Umbilical cord (tissue), 2 donors: ENCODE data around the gene SPAG17. TPM values are rescaled to one million over a fixed set of nuclear protein-coding genes. Genes with fewer than 3 reads are reported as not detected.

Experiments
- DNase-seq: peaks from one replicate; pipeline ENCODE4 v3.0.0-alpha.2; 2015; ENCODE audit warnings: low spot score
- total RNA-seq: library from RNA; depleted of rRNA; stranded (reverse); fragments of >200 nt; gene quantifications from one replicate; pipeline ENCODE4 v1.2.3, GENCODE V29; 2014; ENCODE audit warnings: low replicate concordance; ENCODE audit not compliant: insufficient read depth

Gene SPAG17
- total RNA-seq, 1 donor from 2014 or later, result 4.1 TPM

- DNase-seq, result peak; percentile 67
Measured at GRCh38 chr1:118081387-118081786, 103.6 kb downstream of the SPAG17 start.

DNA sequence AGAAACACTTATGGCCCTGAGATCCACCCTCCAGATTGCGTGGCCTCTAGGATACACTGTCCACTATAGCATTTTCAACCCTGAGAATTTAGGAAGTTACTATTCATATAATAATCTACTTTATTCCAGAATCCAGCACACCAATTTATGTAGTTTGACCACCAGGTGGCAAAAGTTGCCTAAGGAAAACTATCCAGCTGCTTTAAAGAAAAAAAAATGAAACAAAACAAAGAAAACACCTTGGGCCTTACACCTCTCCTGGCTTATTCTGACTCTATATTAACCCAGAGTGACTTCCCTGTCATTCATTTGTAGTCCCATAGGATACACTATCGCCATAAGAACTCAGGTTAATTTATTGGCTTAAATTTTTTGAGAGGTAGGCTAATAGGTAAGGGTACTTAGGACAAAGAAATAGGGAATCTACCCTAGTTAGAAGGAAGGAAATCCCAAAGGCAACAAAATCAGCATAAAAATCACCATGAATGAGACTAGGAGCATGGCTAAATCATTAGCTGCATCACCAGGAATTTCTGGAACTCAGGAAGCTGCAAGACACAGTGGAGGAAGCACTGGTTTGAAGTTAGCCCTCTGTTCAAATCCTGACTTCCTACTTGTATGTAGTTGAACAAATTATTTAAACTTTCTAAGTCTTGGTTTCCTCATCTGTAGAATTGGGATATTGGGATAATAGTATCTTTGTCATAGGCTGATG, 107.5 kb downstream of the SPAG17 start:
- DNase-seq, result peak; percentile 43

- no peak for DNase-seq
Measured at GRCh38 chr1:118075116-118075515, 109.9 kb downstream of the SPAG17 start.

DNA sequence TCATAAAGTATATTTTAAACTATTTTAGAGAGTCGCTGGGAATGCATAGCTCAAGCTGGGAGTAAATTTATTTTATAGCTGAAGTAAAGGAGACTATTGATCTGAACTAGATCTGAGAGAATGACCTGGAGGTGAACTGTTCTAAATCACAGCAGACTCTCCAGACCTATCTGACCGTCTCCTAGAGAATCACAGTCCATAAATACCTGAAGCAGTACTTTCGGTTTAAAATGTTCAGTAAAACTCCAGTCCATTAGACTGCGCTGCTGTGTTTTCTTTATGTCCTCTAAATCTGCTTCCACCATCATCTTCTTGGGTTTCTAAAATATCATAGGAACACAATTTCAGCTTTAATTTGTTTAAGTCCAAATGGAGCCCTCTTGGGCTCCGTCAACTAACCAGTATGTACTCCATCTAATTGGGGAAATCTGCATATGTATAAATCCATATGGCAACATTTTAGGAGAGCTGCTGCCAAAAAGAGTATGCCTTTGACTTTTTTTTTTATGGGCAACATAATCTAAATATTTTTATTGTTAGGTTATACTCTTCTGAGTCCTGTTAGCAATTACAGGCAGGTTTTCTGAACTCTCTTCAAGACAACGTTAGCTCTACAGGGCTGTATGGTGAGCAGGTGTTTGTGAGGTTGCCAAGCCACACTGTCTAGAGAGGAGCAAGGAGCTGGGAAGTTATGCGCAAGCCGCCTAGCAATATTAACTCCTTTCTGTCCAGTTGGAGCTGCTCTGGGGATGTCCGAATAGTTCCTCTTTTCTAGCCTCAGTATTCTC, 111.2 kb downstream of the SPAG17 start:
- no peak for DNase-seq

DNA sequence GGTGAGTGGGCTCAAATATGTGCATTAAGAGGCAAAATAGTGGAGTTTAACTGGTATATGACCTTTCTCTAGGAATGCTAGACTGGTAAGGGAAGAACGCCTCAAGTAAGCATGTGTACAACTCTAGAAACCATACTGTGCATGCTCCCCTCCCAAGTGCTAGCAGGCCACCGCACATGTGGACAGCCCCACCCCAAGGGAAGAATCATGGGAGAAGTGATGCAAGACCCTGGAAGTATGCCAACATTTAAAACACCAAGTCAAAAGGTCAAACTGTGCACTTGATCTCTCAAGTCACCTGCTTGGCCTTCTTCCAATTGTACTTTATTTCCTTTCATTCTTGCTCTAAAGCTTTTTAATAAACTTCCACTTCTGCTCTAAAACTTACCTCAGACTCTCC, 135.0 kb downstream of the SPAG17 start:
- no peak for DNase-seq

- DNase-seq, result no peak
Measured at GRCh38 chr1:118047650-118048224, 137.3 kb downstream of the SPAG17 start.

DNA sequence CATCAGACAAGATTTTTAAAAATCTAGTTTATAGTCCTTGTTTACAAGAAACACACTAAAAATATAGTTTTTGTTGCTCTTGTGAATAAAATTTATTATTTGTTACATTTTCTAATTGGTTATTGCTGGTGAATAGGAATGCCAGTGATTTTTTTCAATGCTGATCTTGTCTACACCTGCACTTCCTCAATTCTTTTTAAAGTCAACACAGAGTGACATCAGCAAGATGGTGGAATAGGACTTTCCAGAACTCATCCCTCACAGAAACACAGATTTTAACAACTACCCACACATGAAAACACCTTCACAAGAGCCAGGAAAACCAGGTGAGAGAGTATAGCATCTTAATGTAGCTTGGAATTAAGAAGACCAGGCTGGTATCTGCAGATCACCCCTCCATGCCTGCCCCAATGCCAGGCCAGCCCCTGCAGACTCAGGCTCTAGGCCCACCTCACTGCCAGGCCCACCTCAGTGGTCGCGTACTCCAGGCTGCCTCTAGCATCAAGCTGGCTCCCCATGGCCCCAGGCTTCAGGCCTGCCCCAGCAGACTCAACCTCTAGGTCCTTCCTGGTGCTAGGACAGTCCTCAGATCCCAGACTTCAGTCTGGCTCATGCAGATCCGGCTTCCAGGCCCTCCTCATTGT, 137.9 kb downstream of the SPAG17 start:
- DNase-seq, result no peak

- no peak for DNase-seq
Measured at GRCh38 chr1:118043624-118044023, 141.4 kb downstream of the SPAG17 start.

DNA sequence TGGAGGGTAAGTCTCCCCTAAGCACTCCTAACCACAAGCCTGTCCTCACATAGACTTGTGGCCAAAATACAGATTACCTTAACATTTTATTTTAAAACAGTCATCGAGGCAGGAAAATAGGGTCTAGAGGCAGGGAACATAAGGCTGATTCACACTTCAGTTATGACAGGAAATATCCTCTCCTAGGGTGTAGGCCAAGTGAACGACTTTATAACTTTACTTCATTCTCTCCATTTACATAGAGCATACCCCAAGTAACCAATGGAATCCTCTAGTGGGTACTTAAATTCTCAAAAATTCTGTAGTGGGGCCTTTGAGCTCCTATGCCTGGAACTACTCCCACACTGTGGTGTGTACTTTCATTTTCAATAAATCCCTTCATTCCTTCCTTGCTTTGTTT, 142.5 kb downstream of the SPAG17 start:
- DNase-seq, result no peak

GRCh38 chr1:118039170-118039569, 145.9 kb downstream of the SPAG17 start:
- DNase-seq, result no peak

DNA sequence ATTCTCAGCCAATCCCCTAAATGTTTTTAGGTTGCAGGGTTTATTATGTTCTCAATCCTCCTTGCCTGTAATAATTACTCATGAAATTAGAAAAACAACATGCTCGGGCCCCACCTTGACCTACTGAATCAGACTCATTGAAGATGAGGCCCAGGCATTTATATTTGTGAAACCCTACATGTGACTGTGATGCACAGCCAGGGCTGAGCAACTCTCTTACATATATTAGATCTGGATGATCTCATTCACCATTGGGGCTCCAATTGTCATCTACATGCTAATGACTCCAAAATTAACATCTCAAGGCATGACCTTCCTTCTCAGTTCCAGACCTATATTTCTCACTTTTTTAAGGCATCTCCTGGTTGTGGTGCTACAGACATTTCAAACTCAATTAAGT, 152.1 kb downstream of the SPAG17 start:
- DNase-seq, result no peak

DNA sequence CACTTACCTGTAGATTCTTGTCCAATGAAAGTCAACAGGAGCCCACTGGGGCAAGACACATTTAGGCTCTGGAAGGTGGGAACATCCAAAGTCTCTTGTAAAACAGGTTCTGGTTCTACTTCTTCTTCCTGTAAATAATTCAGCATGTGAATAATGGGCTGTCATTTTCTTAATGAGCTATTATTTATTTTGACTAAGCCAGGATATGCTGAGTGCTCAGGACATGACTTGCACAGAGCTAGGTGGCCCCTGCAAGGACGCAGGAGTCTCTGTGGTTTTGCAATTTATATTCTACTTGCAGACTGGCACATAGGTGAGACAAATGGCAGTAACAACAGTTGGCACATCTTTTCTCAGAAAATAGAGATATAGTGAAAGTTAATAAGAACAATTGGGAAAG, 156.8 kb downstream of the SPAG17 start:
- DNase-seq, result no peak

GRCh38 chr1:118023199-118023598, 161.8 kb downstream of the SPAG17 start:
- DNase-seq, result no peak

- no peak for DNase-seq
Measured at GRCh38 chr1:118021668-118022067, 163.4 kb downstream of the SPAG17 start.

- DNase-seq, result no peak
Measured at GRCh38 chr1:118018060-118018459, 167.0 kb downstream of the SPAG17 start.

DNA sequence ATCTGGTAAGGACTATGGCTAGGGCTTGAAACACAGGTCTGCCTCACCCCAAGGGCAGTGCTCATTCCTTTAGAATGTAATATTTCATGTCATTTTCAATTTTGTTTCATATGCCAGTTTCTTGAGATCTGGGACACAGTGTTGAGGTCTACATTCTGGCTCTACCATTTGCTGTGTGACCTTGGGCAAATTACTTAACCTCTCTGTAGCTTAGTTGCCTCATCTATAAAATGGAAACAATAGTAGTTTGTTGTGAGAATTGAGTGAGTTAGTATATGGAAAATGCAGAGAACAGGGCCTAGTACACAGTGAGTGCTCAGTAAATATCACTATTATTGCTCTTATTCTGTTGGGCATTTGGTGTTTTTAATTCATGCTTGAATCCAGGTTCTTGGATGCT, 171.1 kb downstream of the SPAG17 start:
- DNase-seq, result no peak

- DNase-seq, result no peak
Measured at GRCh38 chr1:118013336-118013735, 171.7 kb downstream of the SPAG17 start.

DNA sequence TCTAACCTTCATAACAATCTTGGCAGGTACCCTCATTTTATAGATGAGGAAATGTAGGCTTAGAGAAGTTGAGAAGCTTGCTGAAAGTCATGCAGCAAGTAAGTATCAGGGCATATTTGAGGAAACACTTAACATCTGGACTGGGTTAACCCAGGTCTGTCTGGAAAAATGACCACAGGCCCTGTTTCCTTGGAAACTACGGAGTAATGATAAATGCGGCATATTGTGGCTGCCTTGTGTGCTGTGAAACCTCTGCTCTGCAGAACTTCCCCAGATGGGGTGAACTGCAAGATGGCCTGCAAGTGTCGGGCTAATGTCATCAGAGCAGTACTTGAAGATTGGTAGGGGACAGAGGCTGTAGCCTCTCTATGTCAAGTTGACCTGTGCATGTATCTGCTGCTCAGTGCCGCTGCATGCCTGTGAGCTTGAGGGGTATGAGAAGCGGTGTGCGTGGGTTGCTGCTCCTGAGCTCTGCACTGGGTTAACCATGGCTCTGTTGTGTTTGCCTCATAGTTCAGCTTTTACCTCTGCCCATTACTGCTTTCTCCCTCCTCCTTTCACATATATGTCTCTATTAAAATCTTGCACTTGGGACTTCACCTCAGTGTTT, 172.4 kb downstream of the SPAG17 start:
- no peak for DNase-seq

GRCh38 chr1:118008011-118008410, 177.0 kb downstream of the SPAG17 start:
- DNase-seq, result no peak

DNA sequence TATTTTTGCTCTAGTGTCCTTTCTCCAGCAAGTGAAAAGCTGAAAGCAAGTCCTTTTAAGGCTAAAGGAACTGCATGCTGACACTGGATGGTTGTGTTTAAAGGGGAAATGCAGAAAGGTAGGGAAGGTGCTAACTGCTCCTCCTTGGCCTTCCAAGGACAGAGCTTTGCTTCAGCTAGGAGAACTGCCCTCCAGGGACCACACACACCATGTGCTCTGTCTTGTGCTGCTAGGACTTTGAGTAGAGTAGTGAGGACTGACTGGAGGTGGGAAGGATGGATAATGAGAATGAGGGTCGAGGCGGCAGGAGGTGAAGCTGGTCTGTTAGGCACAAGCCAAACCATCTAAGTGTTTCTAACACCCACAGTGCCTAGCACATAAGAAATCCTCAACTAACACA, 177.6 kb downstream of the SPAG17 start:
- no peak for DNase-seq

GRCh38 chr1:118004312-118004711, 180.7 kb downstream of the SPAG17 start:
- no peak for DNase-seq

- DNase-seq, result no peak
Measured at GRCh38 chr1:117985973-117986372, 199.1 kb downstream of the SPAG17 start.
